Activated CD8-positive, alpha-beta memory T cell treated with anti-CD3 and anti-CD28 coated beads, Interleukin-2, amount 10 ng/mL, durations not matched to agents 7 days and 5 days (primary cell): ENCODE measurements around the gene PTPRA. TPM values are rescaled to one million over a fixed set of nuclear protein-coding genes. Genes with fewer than 3 reads are reported as not detected.

Source experiments
- ATAC-seq: fragments of 150-1000 bp; cut with Tn5 transposase; one replicate; pipeline ENCODE4 v1.10.0; 2021; ENCODE audit warnings: moderate library complexity
- CTCF ChIA-PET: fragments of 350-600 bp; sonication (Branson Sonifier 250); formaldehyde crosslinking; loops from one replicate; lab custom pipeline; 2021; ENCODE audit warnings: antibody characterized with exemption; lab: Charles Lee
- DNase-seq: peaks from one replicate; pipeline ENCODE4 v3.0.0-alpha.2; 2020
- H3K27ac Mint-ChIP-seq: one replicate; pipeline ENCODE4 v1.8.0; 2021; ENCODE audit warnings: mild to moderate bottlenecking, mixed read lengths
- H3K27me3 Mint-ChIP-seq: one replicate; pipeline ENCODE4 v1.8.0; 2021; ENCODE audit warnings: mixed read lengths
- H3K36me3 Mint-ChIP-seq: one replicate; pipeline ENCODE4 v1.8.0; 2021; ENCODE audit warnings: mild to moderate bottlenecking, mixed read lengths
- H3K4me1 Mint-ChIP-seq: one replicate; pipeline ENCODE4 v1.8.0; 2021; ENCODE audit warnings: mixed read lengths
- H3K4me3 Mint-ChIP-seq: one replicate; pipeline ENCODE4 v1.8.0; 2021; ENCODE audit warnings: mild to moderate bottlenecking, moderate library complexity, mixed read lengths
- H3K9me3 Mint-ChIP-seq: one replicate; pipeline ENCODE4 v1.8.0; 2022; ENCODE audit warnings: low read depth, mixed read lengths
- total RNA-seq, 2 experiments: library from RNA; stranded (reverse); gene quantifications; one replicate each; pipeline ENCODE4 v1.2.3, GENCODE V29; 2021

The PTPRA gene
- total RNA-seq, 2 experiments from 2014 or later: 51.5 to 60.7 TPM

DNA sequence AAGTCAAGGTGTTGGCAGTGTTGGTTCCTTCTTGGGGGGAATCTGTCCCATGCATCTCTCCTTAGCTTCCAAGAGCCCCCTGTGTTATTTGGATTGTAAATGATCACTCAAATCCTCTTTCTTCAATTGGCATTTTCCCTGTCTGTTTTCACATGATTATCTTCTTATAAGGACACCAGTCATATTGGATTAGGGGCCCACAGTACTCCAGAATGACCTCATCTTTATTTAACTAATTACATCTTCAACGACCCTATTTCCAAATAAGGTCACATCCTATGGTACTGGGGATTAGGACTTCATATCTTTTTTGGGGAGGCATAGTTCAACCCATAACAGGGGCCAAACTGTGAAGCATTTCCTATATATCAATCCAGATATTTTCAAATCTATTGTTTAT, 57.3 kb downstream of the PTPRA start:
- no peaks in the 10 kb centered on the region for H3K4me1 Mint-ChIP-seq
- DNase-seq (no peak), ATAC-seq (no peak)
- peaks cover 21% of the 10 kb centered on the region for H3K36me3 Mint-ChIP-seq
- no peak overlapping the region for H3K27ac Mint-ChIP-seq
- H3K4me3 Mint-ChIP-seq: no peak overlapping the region
- no peaks in the 10 kb centered on the region for H3K9me3 Mint-ChIP-seq
- CTCF ChIA-PET: no interaction called here
- H3K27me3 Mint-ChIP-seq: no peaks in the 10 kb centered on the region

DNA sequence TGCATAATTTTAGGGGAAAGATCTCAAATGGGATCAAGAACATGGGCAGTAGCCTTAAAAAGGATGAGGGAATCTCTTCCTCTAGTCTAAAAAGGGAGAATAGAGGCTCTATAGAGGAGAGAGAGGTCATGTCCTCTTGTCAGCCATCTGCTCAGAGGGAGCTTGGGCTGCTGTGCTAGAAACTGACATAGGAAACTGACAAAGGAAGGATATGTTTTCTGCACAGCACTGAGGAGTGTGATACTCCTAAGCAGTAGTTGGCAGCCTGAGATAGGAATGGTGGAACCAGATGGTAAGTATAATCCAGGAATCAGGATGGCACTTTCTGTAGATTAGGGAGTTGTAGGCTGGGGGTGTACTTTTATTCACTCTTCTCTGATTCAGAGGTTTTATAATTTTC, 59.2 kb downstream of the PTPRA start:
- CTCF ChIA-PET: interaction anchor here (1.6 kb wide), 1 partner anchor 9 kb away, joined by 3 read pairs; no protein-coding TSS in a partner anchor

GRCh38 chr20:2937902-2938301, 64.6 kb downstream of the PTPRA start:
- H3K27me3 Mint-ChIP-seq: no peaks in the 10 kb centered on the region
- H3K4me3 Mint-ChIP-seq: no peak overlapping the region
- CTCF ChIA-PET: no interaction called here
- peaks cover 18% of the 10 kb centered on the region for H3K36me3 Mint-ChIP-seq
- H3K9me3 Mint-ChIP-seq: no peaks in the 10 kb centered on the region
- ATAC-seq (no peak), DNase-seq (no peak)
- no peak overlapping the region for H3K27ac Mint-ChIP-seq
- H3K4me1 Mint-ChIP-seq: peaks cover 8% of the 10 kb centered on the region

More for the DNA sequence above, 59.2 kb downstream of the PTPRA start:
- H3K9me3 Mint-ChIP-seq: no peaks in the 10 kb centered on the region
- H3K27me3 Mint-ChIP-seq: no peaks in the 10 kb centered on the region
- DNase-seq (no peak), ATAC-seq (no peak)
- no peaks in the 10 kb centered on the region for H3K4me1 Mint-ChIP-seq
- no peak overlapping the region for H3K27ac Mint-ChIP-seq
- H3K4me3 Mint-ChIP-seq: no peak overlapping the region
- H3K36me3 Mint-ChIP-seq: peaks cover 14% of the 10 kb centered on the region

GRCh38 chr20:2942439-2942838, 69.2 kb downstream of the PTPRA start:
- Mint-ChIP-seq H3K27me3 (no peaks in the 10 kb centered on the region), H3K27ac (no peak overlapping the region), H3K4me3 (no peak overlapping the region), H3K4me1 (peaks cover 8% of the 10 kb centered on the region), H3K9me3 (no peaks in the 10 kb centered on the region), H3K36me3 (peaks cover 15% of the 10 kb centered on the region)
- no peak for ATAC-seq
- CTCF ChIA-PET: no interaction called here
- DNase-seq: no peak

DNA sequence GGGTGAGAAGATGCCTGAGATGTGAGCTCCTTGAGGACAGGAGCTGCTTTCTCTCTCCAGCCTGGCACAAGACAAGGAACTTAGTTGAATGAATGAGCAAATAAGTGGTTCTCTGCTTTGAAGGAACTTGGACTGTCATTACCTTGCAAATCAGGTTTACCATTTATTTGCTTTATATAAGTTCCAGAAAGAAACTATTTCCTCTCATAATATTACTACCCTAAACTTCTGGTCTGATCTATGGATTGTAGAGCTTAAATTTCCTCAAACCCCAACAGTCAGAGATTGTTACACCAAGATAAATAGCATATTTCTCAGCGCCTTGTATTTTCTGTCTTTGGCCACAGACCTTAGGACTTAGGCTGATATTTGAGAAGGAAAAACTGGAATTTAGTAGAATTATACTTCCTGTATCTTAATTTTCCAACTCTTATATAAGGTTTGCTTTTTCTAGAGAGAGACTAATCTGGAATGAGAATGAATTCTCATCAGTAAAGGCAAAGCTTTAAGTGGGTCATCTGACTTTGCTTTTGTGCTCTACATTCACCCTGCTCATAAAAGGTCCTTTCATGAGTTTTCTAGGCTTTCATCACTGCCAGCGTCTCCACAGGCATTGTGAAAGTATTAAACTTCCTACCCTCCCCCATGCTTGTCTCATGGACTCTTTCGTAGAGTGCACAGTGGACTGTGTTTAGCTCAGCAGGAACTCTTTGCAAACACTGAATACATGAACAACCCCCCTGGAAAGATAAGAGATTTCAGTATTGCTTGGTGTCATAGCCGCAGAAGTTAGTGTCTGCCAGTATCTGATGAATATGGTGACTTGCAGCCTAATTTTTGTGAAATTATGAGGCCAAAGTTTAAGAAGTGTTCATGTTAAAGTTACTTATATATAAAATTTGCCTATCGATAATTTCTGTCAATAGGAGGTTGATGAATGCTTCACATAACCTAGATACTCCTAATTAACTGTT, 74.0 kb downstream of the PTPRA start:
- CTCF ChIA-PET: no interaction called here
- no peaks in the 10 kb centered on the region for H3K9me3 Mint-ChIP-seq
- H3K27me3 Mint-ChIP-seq: no peaks in the 10 kb centered on the region
- no peak overlapping the region for H3K27ac Mint-ChIP-seq
- no peak overlapping the region for H3K4me3 Mint-ChIP-seq
- peaks cover 2% of the 10 kb centered on the region for H3K4me1 Mint-ChIP-seq
- DNase-seq (no peak), ATAC-seq (no peak)
- peaks cover 21% of the 10 kb centered on the region for H3K36me3 Mint-ChIP-seq

GRCh38 chr20:2948968-2949367, 75.7 kb downstream of the PTPRA start:
- DNase-seq (no peak), ATAC-seq (no peak)
- Mint-ChIP-seq H3K36me3 (peaks cover 21% of the 10 kb centered on the region), H3K27ac (no peak overlapping the region), H3K9me3 (no peaks in the 10 kb centered on the region), H3K4me3 (no peak overlapping the region), H3K4me1 (peaks cover 2% of the 10 kb centered on the region), H3K27me3 (no peaks in the 10 kb centered on the region)
- CTCF ChIA-PET: no interaction called here

DNA sequence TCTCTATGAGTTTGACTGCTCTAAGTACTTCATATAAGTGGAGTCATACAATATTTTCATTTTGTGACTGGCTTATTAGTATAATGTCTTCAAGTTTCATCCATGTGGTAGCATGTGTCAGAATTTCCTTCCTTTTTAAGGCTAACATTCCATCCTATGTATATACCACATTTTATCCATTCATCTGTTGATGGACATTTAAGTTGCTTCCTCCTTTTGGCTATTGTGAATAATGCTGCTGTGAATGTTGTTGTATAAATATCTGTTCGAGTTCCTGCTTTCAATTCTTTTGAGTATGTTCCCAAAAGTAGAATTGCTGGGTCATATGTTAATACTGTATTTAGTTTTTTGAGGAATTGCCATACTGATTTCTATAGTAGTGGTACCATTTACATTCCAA, 79.5 kb downstream of the PTPRA start:
- H3K4me1 Mint-ChIP-seq: peaks cover 12% of the 10 kb centered on the region
- CTCF ChIA-PET: no interaction called here
- H3K36me3 Mint-ChIP-seq: peaks cover 43% of the 10 kb centered on the region
- DNase-seq (no peak), ATAC-seq (no peak)
- H3K27ac Mint-ChIP-seq: no peak overlapping the region
- H3K9me3 Mint-ChIP-seq: no peaks in the 10 kb centered on the region
- H3K27me3 Mint-ChIP-seq: no peaks in the 10 kb centered on the region
- H3K4me3 Mint-ChIP-seq: no peak overlapping the region

DNA sequence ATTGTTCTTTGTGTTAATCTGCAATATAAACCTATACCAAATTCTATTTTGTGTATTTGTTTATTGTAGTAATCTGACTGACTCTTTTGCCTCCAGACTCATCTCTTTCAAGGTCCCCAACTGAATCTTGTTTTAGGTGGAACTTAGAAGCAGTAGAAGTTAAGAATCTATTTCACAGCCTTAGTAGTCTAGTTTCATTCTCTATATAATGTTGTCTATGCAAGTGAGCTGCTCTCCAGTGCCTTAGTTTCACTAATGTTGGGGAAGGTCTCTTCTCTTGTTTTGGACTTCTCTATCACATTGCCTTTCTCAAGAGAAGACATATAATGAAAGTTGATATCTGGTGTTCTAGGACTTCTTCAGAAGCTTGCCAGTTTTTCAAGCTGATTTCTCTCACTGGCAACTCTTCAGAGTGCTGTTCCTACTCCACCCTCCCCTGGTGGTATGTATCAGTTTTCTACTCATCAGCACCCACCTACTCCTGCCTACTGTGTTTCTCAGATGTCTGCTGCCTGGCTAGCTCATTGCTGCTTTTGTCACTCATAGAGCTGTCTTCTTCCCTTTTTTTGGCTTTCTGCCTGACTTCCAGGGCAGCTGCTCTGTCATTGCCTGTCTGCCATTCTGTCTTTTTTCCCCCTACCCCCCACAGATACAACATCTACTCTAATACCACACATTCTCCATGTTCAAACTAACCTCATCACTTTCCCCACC, 82.1 kb downstream of the PTPRA start:
- Mint-ChIP-seq H3K27ac (no peak overlapping the region), H3K4me1 (peaks cover 12% of the 10 kb centered on the region), H3K27me3 (no peaks in the 10 kb centered on the region), H3K36me3 (peaks cover 51% of the 10 kb centered on the region), H3K9me3 (no peaks in the 10 kb centered on the region), H3K4me3 (no peak overlapping the region)
- CTCF ChIA-PET: interaction anchor here (0.8 to 1.9 kb wide), 2 partner anchors 43 to 98 kb away, joined by 3 to 5 read pairs; no protein-coding TSS in a partner anchor
- ATAC-seq (no peak), DNase-seq (no peak)

DNA sequence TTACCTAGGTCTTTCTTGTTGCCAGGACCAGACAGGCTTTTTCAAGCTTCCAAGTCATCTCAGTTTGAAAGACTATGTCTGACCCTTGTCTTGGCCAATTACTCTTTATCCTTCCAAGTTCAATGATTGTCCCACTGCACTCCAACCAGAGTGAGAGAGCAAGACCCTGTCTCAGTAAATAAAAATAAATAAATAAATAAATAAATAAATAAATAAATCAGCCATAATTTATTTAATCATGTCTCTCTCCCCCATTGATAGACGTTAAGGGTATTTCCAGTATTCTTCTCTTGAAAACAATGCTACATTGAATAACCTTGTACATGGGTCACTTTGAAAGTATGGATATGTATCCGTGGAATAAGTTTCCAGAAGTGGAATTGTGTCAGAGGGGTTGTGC, 83.2 kb downstream of the PTPRA start:
- H3K4me3 Mint-ChIP-seq: no peak overlapping the region
- DNase-seq (no peak), ATAC-seq (no peak)
- peaks cover 12% of the 10 kb centered on the region for H3K4me1 Mint-ChIP-seq
- H3K27ac Mint-ChIP-seq: no peak overlapping the region
- H3K36me3 Mint-ChIP-seq: peaks cover 54% of the 10 kb centered on the region
- H3K9me3 Mint-ChIP-seq: no peaks in the 10 kb centered on the region
- no peaks in the 10 kb centered on the region for H3K27me3 Mint-ChIP-seq
- CTCF ChIA-PET: interaction anchor here (1.9 kb wide), 1 partner anchor 97 kb away, joined by 5 read pairs; no protein-coding TSS in a partner anchor

DNA sequence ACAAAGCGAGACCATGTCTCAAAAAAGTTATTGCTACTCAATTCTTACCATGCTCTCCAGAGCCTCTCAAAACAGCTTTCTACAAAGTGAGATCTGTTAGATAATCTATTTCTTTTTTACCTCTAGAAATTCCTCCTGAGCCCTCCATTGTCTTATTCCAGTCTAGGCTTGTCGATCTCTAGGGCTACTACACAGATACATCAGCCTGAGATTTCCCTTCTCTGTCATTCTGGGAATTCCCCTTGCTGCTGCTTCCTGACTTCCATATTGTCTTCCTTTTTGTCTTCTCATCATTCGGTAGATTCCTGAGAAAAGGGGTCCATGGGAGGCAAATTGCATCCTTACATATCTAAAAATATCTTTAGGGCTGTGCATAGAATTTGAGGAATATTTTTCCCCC, 94.6 kb downstream of the PTPRA start:
- CTCF ChIA-PET: interaction anchor here (0.9 kb wide), 1 partner anchor 20 kb away, joined by 3 read pairs; no protein-coding TSS in a partner anchor
- ATAC-seq (no peak), DNase-seq (no peak)
- Mint-ChIP-seq H3K27me3 (no peaks in the 10 kb centered on the region), H3K9me3 (no peaks in the 10 kb centered on the region), H3K4me3 (no peak overlapping the region), H3K27ac (no peak overlapping the region), H3K36me3 (peaks cover 22% of the 10 kb centered on the region), H3K4me1 (peaks cover 4% of the 10 kb centered on the region)

DNA sequence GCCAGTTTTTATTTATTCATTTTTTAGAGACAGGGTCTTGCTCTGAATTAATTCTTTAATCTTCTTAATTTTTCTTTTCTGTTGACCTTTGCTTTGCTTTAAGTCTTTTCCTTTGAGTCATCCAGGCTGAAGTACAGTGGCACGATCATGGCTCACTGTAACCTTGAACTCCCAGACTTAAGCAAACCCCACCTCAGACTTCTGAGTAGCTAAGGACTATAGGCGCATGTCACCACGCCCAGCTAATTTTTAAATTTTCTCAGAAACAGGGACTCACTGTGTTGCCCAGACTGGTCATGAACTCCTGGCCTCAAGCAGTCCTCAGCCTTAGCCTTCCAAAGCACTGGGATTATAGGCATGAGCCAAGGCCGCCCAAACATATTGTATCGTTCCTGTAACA, 98.8 kb downstream of the PTPRA start:
- H3K27ac Mint-ChIP-seq: no peak overlapping the region
- peaks cover 17% of the 10 kb centered on the region for H3K36me3 Mint-ChIP-seq
- H3K4me3 Mint-ChIP-seq: no peak overlapping the region
- CTCF ChIA-PET: interaction anchor here (1.8 kb wide), 1 partner anchor 9 kb away, joined by 6 read pairs; no protein-coding TSS in a partner anchor
- no peaks in the 10 kb centered on the region for H3K9me3 Mint-ChIP-seq
- peaks cover 7% of the 10 kb centered on the region for H3K4me1 Mint-ChIP-seq
- H3K27me3 Mint-ChIP-seq: no peaks in the 10 kb centered on the region
- no peak for DNase-seq
- no peak for ATAC-seq

DNA sequence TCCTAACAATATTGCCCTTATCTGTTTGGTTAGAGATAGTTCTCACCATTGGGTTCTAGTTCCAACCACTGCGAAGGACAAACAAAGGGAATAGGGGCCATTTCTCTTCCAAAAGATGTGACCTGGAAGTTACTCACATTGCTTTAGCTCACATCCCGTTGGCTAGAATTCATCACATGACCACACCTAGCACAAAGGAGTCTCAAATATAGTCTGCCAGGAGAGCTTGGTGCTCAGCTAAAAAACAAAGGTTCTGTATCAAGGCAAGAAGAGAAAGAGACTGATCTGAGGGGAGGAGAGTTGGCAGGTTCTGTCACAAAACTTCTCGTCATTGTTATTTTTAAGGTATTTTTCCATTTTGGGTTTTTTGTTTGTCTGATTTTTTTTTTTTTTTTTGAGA, 100.3 kb downstream of the PTPRA start:
- Mint-ChIP-seq H3K27ac (no peak overlapping the region), H3K9me3 (no peaks in the 10 kb centered on the region), H3K27me3 (no peaks in the 10 kb centered on the region), H3K36me3 (peaks cover 14% of the 10 kb centered on the region), H3K4me1 (peaks cover 13% of the 10 kb centered on the region), H3K4me3 (no peak overlapping the region)
- CTCF ChIA-PET: interaction anchor here (0.7 to 1.4 kb wide), 2 partner anchors 11 to 80 kb away, joined by 3 to 6 read pairs; no protein-coding TSS in a partner anchor
- DNase-seq (no peak), ATAC-seq (no peak)

DNA sequence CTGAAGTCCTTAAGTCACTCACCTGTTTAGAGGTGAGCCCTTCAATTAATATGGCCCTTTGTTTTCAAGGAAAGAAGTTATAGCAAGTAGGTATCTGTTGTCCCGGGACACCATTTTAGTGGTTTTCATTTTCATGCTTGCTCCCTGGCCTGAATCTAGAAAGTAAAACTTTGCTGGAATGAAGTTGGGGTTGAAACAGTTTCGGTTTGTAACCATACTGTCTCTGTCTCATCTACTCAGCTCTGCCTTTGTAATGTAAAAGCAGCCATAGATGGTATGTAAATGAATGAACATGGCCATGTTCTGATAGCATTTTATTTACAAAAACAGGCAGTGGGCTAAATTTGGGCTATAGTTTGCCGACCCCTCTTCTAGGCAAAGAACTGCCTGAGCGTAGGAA, 105.2 kb downstream of the PTPRA start:
- Mint-ChIP-seq H3K27ac (no peak overlapping the region), H3K27me3 (no peaks in the 10 kb centered on the region), H3K4me1 (peaks cover 20% of the 10 kb centered on the region), H3K36me3 (peaks cover 10% of the 10 kb centered on the region), H3K9me3 (no peaks in the 10 kb centered on the region), H3K4me3 (no peak overlapping the region)
- CTCF ChIA-PET: interaction anchor here (1.0 to 1.3 kb wide), 2 partner anchors 20 to 113 kb away, joined by 3 read pairs; no protein-coding TSS in a partner anchor
- ATAC-seq (peak; percentile 42), DNase-seq (no peak)
